Liver (tissue), 9 donors: ENCODE results near the gene CFAP68. TPM values are rescaled to one million over a fixed set of nuclear protein-coding genes. Genes with fewer than 3 reads are reported as not detected.

Experiments
- DNase-seq: peaks from one replicate; pipeline ENCODE4 v3.0.0-alpha.2; 2017; ENCODE audit warnings: low spot score
- H3K27ac ChIP-seq, 2 donors: one replicate each; pipeline ENCODE4 v1.7.0; 2013; ENCODE audit warnings: inconsistent platforms in 2 of 2, low read length in 2 of 2, control low read depth in 1 of 2, low read depth in 1 of 2, mild to moderate bottlenecking in 1 of 2
- H3K27me3 ChIP-seq, 4 donors: one replicate each; pipeline versions ENCODE4 v1.6.1 to v1.7.0; 2013; ENCODE audit warnings: low read length in 3 of 4, inconsistent platforms in 1 of 4, mild to moderate bottlenecking in 1 of 4, moderate library complexity in 1 of 4; ENCODE audit not compliant: control insufficient read depth in 4 of 4, insufficient read depth in 4 of 4
- H3K36me3 ChIP-seq, 4 donors: one replicate each; pipeline versions ENCODE4 v1.6.1 to v1.7.0; 2013; ENCODE audit warnings: low read length in 3 of 4, mild to moderate bottlenecking in 3 of 4, low read depth in 1 of 4, moderate library complexity in 1 of 4; ENCODE audit not compliant: control insufficient read depth in 4 of 4, insufficient read depth in 3 of 4
- H3K4me1 ChIP-seq, 4 donors: one replicate each; pipeline versions ENCODE4 v1.6.1 to v1.7.0; 2013; ENCODE audit warnings: low read length in 3 of 4, mild to moderate bottlenecking in 3 of 4, moderate library complexity in 1 of 4; ENCODE audit not compliant: control insufficient read depth in 4 of 4, insufficient read depth in 4 of 4
- H3K4me3 ChIP-seq, 3 donors: one replicate each; pipeline versions ENCODE4 v1.6.1 to v1.7.0; 2013; ENCODE audit warnings: low read length in 3 of 3, control low read depth in 1 of 3, low read depth in 1 of 3, mild to moderate bottlenecking in 1 of 3
- H3K9ac ChIP-seq, 2 donors: one replicate each; pipeline ENCODE4 v1.7.0; 2013; ENCODE audit warnings: low read length in 2 of 2, mild to moderate bottlenecking in 2 of 2, moderate library complexity in 2 of 2, control low read depth in 1 of 2, low read depth in 1 of 2
- H3K9me3 ChIP-seq, 4 donors: one replicate each; pipeline versions ENCODE4 v1.6.1 to v1.7.0; 2013; ENCODE audit warnings: low read length in 3 of 4; ENCODE audit not compliant: control insufficient read depth in 4 of 4
- EGR1 ChIP-seq, 2 donors: IDR thresholded peaks; 2 replicates each; pipeline ENCODE4 v1.6.1; 2016 to 2018; ENCODE audit warnings: antibody characterized with exemption in 2 of 2, low read depth in 2 of 2
- GABPA ChIP-seq, 2 donors: IDR thresholded peaks in 1 of 2; conservative IDR thresholded peaks in 1 of 2; 2 replicates each; pipeline ENCODE4 v1.6.1; 2016; ENCODE audit warnings: antibody characterized with exemption in 2 of 2, mild to moderate bottlenecking in 1 of 2, moderate library complexity in 1 of 2
- RAD21 ChIP-seq, 2 donors: IDR thresholded peaks; 2 replicates each; pipeline ENCODE4 v1.6.1; 2016; ENCODE audit warnings: antibody characterized with exemption in 2 of 2, mild to moderate bottlenecking in 2 of 2
- REST ChIP-seq: IDR thresholded peaks from 2 replicates; pipeline ENCODE4 v1.6.1; 2016; ENCODE audit warnings: antibody characterized with exemption, mild to moderate bottlenecking
- RXRA ChIP-seq, 2 donors: IDR thresholded peaks; 2 replicates each; pipeline ENCODE4 v1.6.1; 2017 to 2018; ENCODE audit warnings: antibody characterized with exemption in 2 of 2, mild to moderate bottlenecking in 1 of 2
- SP1 ChIP-seq: IDR thresholded peaks from 2 replicates; pipeline ENCODE4 v1.6.1; 2018; ENCODE audit warnings: antibody characterized with exemption, mild to moderate bottlenecking
- TAF1 ChIP-seq: conservative IDR thresholded peaks from 2 replicates; pipeline ENCODE4 v1.6.1; 2016; ENCODE audit warnings: antibody characterized with exemption, mild to moderate bottlenecking
- ZBTB33 ChIP-seq: IDR thresholded peaks from 2 replicates; pipeline ENCODE4 v1.6.1; 2016; ENCODE audit warnings: antibody characterized with exemption
- WGBS: extraction: QIAGEN DNeasy Blood & Tissue Kit; methylation state at CpG from one replicate; pipeline ENCODE4 v1.1.7; 2013; 5-methylcytosine and 5-hydroxymethylcytosine counted together
- polyA plus RNA-seq, 2 donors: library from polyadenylated mRNA; stranded (reverse) in 1 of 2; unstranded in 1 of 2; fragments of 200-250 nt in 1 of 2; fragments of >200 nt in 1 of 2; fragmentation: Nextera tagmentation in 1 of 2; extraction: Ambion mirVana in 1 of 2; gene quantifications; one replicate each; pipeline versions ENCODE4 v1.2.1 to v1.2.3, GENCODE V29; 2013 to 2015
- total RNA-seq, 2 donors: library from RNA; depleted of rRNA; stranded (reverse); fragments of >200 nt; gene quantifications; one replicate each; pipeline ENCODE4 v1.2.3, GENCODE V29; 2014
- TF ChIP-seq, protein P1 (sequence below): IDR thresholded peaks from 2 replicates; pipeline ENCODE4 v1.6.1; 2016; ENCODE audit warnings: antibody characterized with exemption
- donor health status: healthy.
- donor health status: healthy.
- donor health status: healthy.
- donor health status: healthy.
- donor health status: healthy.

The CFAP68 gene
- total and polyA plus RNA-seq, 4 donors, result 6.2 to 27.8 (median 13.8) TPM

GRCh38 chr11:111846063-111846462 is 33.3 kb upstream of the CFAP68 start:
- TF ChIP-seq, protein P1, sequence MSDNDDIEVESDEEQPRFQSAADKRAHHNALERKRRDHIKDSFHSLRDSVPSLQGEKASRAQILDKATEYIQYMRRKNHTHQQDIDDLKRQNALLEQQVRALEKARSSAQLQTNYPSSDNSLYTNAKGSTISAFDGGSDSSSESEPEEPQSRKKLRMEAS, result no peak
- TF ChIP-seq TAF1 (no peak), GABPA (IDR thresholded peaks at IDR 0.05 in 1 of 2, conservative IDR thresholded peaks at IDR 0.05 in 1 of 2) (no peak), RAD21 (IDR thresholded peaks at IDR 0.05) (no peak), EGR1 (IDR thresholded peaks at IDR 0.05; ENCODE audit: low read depth in 2 of 2) (no peak), REST (no peak), SP1 (no peak)
- 90% methylated on average over 2 of the region's 2 CpGs for WGBS
- Histone ChIP-seq H3K4me1 (peaks cover 0 to 4% (median 4%) of the 10 kb centered on the region in 4 donors), H3K9me3 (no peaks in the 10 kb centered on the region), H3K27ac (no peak overlapping the region), H3K4me3 (no peak overlapping the region), H3K36me3 (peaks cover 0 to 15% (median under 1%) of the 10 kb centered on the region in 4 donors), H3K9ac (no peak overlapping the region), H3K27me3 (no peaks in the 10 kb centered on the region)
- DNase-seq, result no peak

GRCh38 chr11:111846636-111847035 is 32.7 kb upstream of the CFAP68 start:
- Histone ChIP-seq H3K9ac (no peak overlapping the region), H3K4me3 (no peak overlapping the region), H3K27ac (no peak overlapping the region), H3K4me1 (peaks cover 0 to 5% (median 2%) of the 10 kb centered on the region in 4 donors), H3K9me3 (no peaks in the 10 kb centered on the region), H3K36me3 (peaks cover 0 to 15% (median under 1%) of the 10 kb centered on the region in 4 donors), H3K27me3 (no peaks in the 10 kb centered on the region)
- DNase-seq, result no peak
- TF ChIP-seq GABPA (IDR thresholded peaks at IDR 0.05 in 1 of 2, conservative IDR thresholded peaks at IDR 0.05 in 1 of 2), result no peak
- no peak for TF ChIP-seq RXRA (IDR thresholded peaks at IDR 0.05)
- WGBS, result 72% methylated on average over 1 of the region's 1 CpG

- Histone ChIP-seq H3K9me3 (no peaks in the 10 kb centered on the region), H3K9ac (no peak overlapping the region), H3K4me3 (no peak overlapping the region), H3K4me1 (peaks cover 0 to 5% (median 3%) of the 10 kb centered on the region in 4 donors), H3K27ac (no peak overlapping the region), H3K36me3 (peaks cover 2 to 18% (median 6%) of the 10 kb centered on the region in 4 donors), H3K27me3 (no peaks in the 10 kb centered on the region)
- TF ChIP-seq ZBTB33, result no peak
- over 99% methylated on average over 3 of the region's 3 CpGs for WGBS
- no peak for DNase-seq
Measured at GRCh38 chr11:111849631-111850030, 29.7 kb upstream of the CFAP68 start.
